HPDE6-E6E7 (cell line): ENCODE results near the gene HAUS5.

Experiments
- DNase-seq: peaks from one replicate; pipeline ENCODE4 v3.0.0; 2011; ENCODE audit warnings: missing footprints; ENCODE audit errors: extremely low spot score

HAUS5 gene

DNA sequence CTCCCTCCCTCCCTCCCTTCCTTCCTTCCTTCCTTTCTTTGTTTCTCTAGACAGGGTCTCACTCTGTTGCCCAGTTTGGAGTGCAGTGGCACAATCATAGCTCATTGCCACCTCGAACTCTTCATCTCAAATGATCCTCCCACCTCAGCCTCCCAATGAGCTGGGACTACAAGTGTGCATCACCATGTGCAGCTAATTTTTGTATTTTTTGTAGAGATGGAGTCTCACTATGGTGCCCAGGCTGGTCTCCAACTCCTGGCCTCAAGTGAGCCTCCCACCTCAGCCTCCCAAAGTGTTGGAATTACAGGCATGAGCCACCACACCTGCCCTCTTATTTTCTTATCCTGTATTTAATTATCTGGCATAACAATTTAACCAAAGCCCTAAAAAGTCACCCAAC lies 58.2 kb downstream of the HAUS5 start:
- no peak for DNase-seq

DNA sequence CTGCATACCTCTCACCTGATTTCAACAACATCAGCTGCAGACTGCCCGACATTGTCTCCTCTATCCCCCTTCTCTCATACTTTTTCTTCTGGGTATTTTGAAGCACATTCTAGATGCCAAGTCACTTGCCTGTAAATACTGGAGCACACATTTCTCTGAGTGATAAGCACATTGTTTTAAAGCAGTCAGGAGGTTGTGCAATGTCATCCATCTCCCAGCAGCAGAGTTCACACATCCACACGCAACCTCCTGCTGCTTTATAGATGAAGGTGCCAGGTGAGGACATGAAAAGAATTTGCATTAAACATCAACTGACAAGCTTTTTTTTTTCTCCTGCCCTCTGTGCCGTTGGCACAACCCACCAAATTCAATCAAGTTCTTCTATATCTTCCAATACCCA lies 59.3 kb downstream of the HAUS5 start:
- no peak for DNase-seq

DNA sequence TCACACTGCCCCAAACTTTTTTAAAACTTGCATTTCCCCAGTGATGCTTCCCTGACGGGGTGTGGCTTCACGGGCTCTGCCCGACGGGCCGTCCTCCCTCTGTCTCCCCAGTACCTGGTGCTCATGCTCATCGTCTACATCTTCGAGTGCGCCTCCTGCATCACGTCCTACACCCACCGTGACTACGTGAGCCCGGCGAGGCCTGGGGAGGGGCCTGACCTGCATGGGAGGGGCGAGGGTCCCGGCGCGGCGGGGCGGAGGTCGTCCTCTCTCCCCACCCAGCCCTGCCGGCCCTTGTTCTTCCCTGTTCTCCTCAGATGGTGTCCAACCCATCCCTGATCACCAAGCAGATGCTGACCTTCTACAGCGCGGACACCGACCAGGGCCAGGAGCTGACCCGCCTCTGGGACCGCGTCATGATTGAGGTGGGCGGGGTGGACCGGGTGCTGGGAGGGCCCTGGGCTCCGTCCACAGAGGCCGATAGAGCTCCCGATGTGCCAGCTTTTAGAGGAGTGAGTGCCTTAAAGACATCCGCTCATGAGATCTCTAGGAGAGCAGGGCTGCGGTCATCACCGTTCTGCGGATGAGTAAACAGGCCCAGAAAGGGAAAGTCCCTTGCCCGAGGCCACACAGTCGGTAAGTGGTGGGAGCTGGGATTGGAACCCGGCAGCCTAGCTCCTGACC lies 60.7 kb downstream of the HAUS5 start:
- DNase-seq: peak; percentile 29
